K562 (cell line): Measurements from ENCODE around the gene EML6. TPM values are rescaled to one million over a fixed set of nuclear protein-coding genes. Genes with fewer than 3 reads are reported as not detected.

Experiments used
- ATAC-seq: fragments of 200-7000 bp; cut with Tn5 transposase; 3 replicates; pipeline ENCODE4 v1.9.1; 2020; ENCODE audit warnings: moderate library complexity
- BruUV-seq: library from RNA; stranded (reverse); fragments of 400-500 nt; replicated peaks from 2 replicates; lab custom pipeline; 2021; lab: Mats Ljungman, UMichigan
- CTCF ChIA-PET: fragments of 300-600 bp; formaldehyde crosslinking; extraction: SDS; loops from one replicate; lab custom pipeline; 2021; ENCODE audit warnings: low intra/inter-chr PET ratio; lab: Yijun Ruan, JAX
- POLR2A ChIA-PET: fragments of 300-600, 350-650 bp; sonication (Branson Sonifier 250); formaldehyde crosslinking; extraction: SDS; loops from one replicate; lab custom pipeline; 2021; ENCODE audit warnings: antibody characterized with exemption, inconsistent platforms; lab: Yijun Ruan, JAX
- DNase-seq, 4 experiments: peaks; one replicate each; pipeline versions ENCODE4 v3.0.0 to v3.0.0-alpha.2; 2011 to 2018; ENCODE audit warnings: low spot score in 3 of 4, mixed read lengths in 3 of 4; ENCODE audit errors: extremely low read depth in 1 of 4
- FAIRE-seq: peaks from 2 replicates; lab custom pipeline; 2011; peaks lifted over from hg19 to GRCh38; lab: Jason Lieb, UNC
- H2AFZ ChIP-seq: 2 replicates; pipeline ENCODE4 v1.6.0; 2011; ENCODE audit warnings: low read depth, low read length, control low read depth, inconsistent platforms
- H3K27ac ChIP-seq: fragments of 200-600 bp; 3 replicates; pipeline ENCODE4 v1.8.0; 2011; ENCODE audit warnings: low read depth, mild to moderate bottlenecking, control low read depth, inconsistent platforms, low read length, moderate library complexity, mixed read lengths; ENCODE audit errors: extremely low read depth
- H3K27me3 ChIP-seq, 2 experiments: fragments of 300-600 bp in 1 of 2; 2 replicates in 1 of 2; 3 replicates in 1 of 2; pipeline versions ENCODE4 v1.6.0 to v1.8.0; 2011; ENCODE audit warnings: inconsistent platforms in 2 of 2, low read length in 2 of 2, mild to moderate bottlenecking in 1 of 2, mixed read lengths in 1 of 2, moderate library complexity in 1 of 2; ENCODE audit not compliant: control insufficient read depth in 2 of 2, insufficient read depth in 2 of 2
- H3K36me3 ChIP-seq: fragments of 300-600 bp; 3 replicates; pipeline ENCODE4 v1.8.0; 2011; ENCODE audit warnings: mild to moderate bottlenecking, low read length, inconsistent platforms; ENCODE audit not compliant: control insufficient read depth, insufficient read depth
- H3K4me1 ChIP-seq, 2 experiments: fragments of 200-600 bp in 1 of 2; replicated peaks in 1 of 2; 2 replicates in 1 of 2; 3 replicates in 1 of 2; pipeline versions ENCODE4 v1.5.1 to v1.8.0; 2011; ENCODE audit warnings: inconsistent platforms in 2 of 2, low read length in 2 of 2, mild to moderate bottlenecking in 1 of 2, mixed read lengths in 1 of 2, moderate library complexity in 1 of 2; ENCODE audit not compliant: control insufficient read depth in 2 of 2, insufficient read depth in 2 of 2
- H3K4me2 ChIP-seq: 2 replicates; pipeline ENCODE4 v1.6.1; 2011; ENCODE audit warnings: low read length, control low read depth, inconsistent platforms, mixed read lengths; ENCODE audit not compliant: insufficient read depth
- H3K4me3 ChIP-seq: fragments of 200-600 bp; sonication (generic), shearing (Covaris generic); 2 replicates; pipeline ENCODE4 v1.5.1; 2016; ENCODE audit warnings: control low read depth, inconsistent platforms
- H3K79me2 ChIP-seq: fragments of 200-600 bp; 3 replicates; pipeline ENCODE4 v1.8.0; 2011; ENCODE audit warnings: low read length, inconsistent platforms; ENCODE audit not compliant: control insufficient read depth, insufficient read depth
- H3K9ac ChIP-seq, 2 experiments: 2 replicates each; pipeline versions ENCODE4 v1.6.0 to v1.6.1; 2011; ENCODE audit warnings: low read depth in 2 of 2, low read length in 2 of 2, control low read depth in 1 of 2, inconsistent platforms in 1 of 2, mild to moderate bottlenecking in 1 of 2, mixed read lengths in 1 of 2; ENCODE audit not compliant: insufficient read depth in 1 of 2
- H3K9me1 ChIP-seq: one replicate; pipeline ENCODE4 v1.6.0; 2011; ENCODE audit warnings: inconsistent platforms, mild to moderate bottlenecking, low read length, moderate library complexity; ENCODE audit not compliant: control insufficient read depth, insufficient read depth
- H3K9me3 ChIP-seq: replicated peaks from 2 replicates; pipeline ENCODE4 v1.5.1; 2011; ENCODE audit warnings: low read depth, low read length, inconsistent platforms; ENCODE audit not compliant: control insufficient read depth, insufficient read depth
- H4K20me1 ChIP-seq: replicated peaks from 2 replicates; pipeline ENCODE4 v1.6.1; 2011; ENCODE audit warnings: low read length, inconsistent platforms, mixed read lengths; ENCODE audit not compliant: control insufficient read depth, insufficient read depth
- GATA2 ChIP-seq: sonication (generic); formaldehyde crosslinking; IDR thresholded peaks from 2 replicates; pipeline ENCODE4 v1.4.0; 2020; ENCODE audit warnings: mild to moderate bottlenecking, missing genetic modification reagents
- HIVEP1 ChIP-seq: fragments of 250-450 bp; sonication (Bioruptor Pico); IDR thresholded peaks from 2 replicates; pipeline ENCODE4 v1.4.0; 2020; ENCODE audit warnings: mild to moderate bottlenecking
- PHTF2 ChIP-seq: fragments of 250-450 bp; sonication (Bioruptor Pico); IDR thresholded peaks from 2 replicates; pipeline ENCODE4 v1.5.0; 2021; ENCODE audit warnings: mild to moderate bottlenecking
- POLR2G ChIP-seq: fragments of 200-400 bp; formaldehyde crosslinking; IDR thresholded peaks from 2 replicates; pipeline ENCODE4 v1.6.1; 2017; ENCODE audit warnings: low read depth, mild to moderate bottlenecking, antibody characterized with exemption, low read length, moderate library complexity
- POLR2H ChIP-seq: IDR thresholded peaks from 2 replicates; pipeline ENCODE4 v1.6.1; 2016; ENCODE audit warnings: missing genetic modification characterization, low read depth, mild to moderate bottlenecking, control low read depth, missing compliant biosample characterization, moderate library complexity
- RBM22 ChIP-seq: fragments of 200-400 bp; formaldehyde crosslinking; IDR thresholded peaks from 2 replicates; pipeline ENCODE4 v1.6.1; 2018; ENCODE audit warnings: low read length, low read depth; ENCODE audit not compliant: poor library complexity, severe bottlenecking
- ZNF184 ChIP-seq: sonication (generic); formaldehyde crosslinking; IDR thresholded peaks from 2 replicates; pipeline ENCODE4 v1.5.0; 2020; ENCODE audit warnings: missing genetic modification reagents
- WGBS: fragments of 100-300 bp; shearing (Covaris generic); methylation state at CpG from one replicate; pipeline ENCODE4 v1.1.6; 2016; ENCODE audit warnings: low coverage, mixed read lengths; ENCODE audit not compliant: insufficient coverage; ENCODE audit errors: missing lambda C conversion rate; 5-methylcytosine and 5-hydroxymethylcytosine counted together
- in situ Hi-C: fragments of 300-500 bp; cut with MboI; formaldehyde crosslinking; loops from 4 replicates; pipeline ENCODE4 v1.15.0; 2018; ENCODE audit warnings: inconsistent platforms, mixed read lengths
- intact Hi-C: fragments of 100-400 bp; cut with micrococcal nuclease; formaldehyde crosslinking; loops from 2 replicates; pipeline ENCODE4 v1.14.2; 2022
- polyA plus RNA-seq, 8 experiments: library from polyadenylated mRNA; depleted of rRNA in 4 of 8; stranded (reverse) in 5 of 8; unstranded in 3 of 8; fragments of >200 nt; fragmentation: Nextera tagmentation in 2 of 8; fragmentation: Illumina TruSeq in 1 of 8; extraction: Ambion mirVana in 2 of 8; extraction: Trizol in 1 of 8; gene quantifications; 2 replicates each; pipeline versions ENCODE4 v1.2.1 to v1.2.3, GENCODE V29; 2011 to 2014; ENCODE audit warnings: inconsistent platforms in 1 of 8, missing spikeins in 1 of 8
- total RNA-seq, 7 experiments: library from RNA; depleted of rRNA in 6 of 7; stranded (reverse); fragments of >200 nt in 6 of 7; fragmentation: Illumina TruSeq in 2 of 7; extraction: Trizol in 2 of 7; gene quantifications; 2 replicates each; pipeline versions ENCODE4 v1.2.1 to v1.2.3, GENCODE V29; 2011 to 2021; ENCODE audit warnings: low replicate concordance in 1 of 7

EML6 gene
- total and polyA plus RNA-seq, 9 of the 15 experiments (the other 6 are each of a cell fraction or from before 2014, with no cell fraction given) = 0.07 to 0.56 (median 0.25) TPM

DNA sequence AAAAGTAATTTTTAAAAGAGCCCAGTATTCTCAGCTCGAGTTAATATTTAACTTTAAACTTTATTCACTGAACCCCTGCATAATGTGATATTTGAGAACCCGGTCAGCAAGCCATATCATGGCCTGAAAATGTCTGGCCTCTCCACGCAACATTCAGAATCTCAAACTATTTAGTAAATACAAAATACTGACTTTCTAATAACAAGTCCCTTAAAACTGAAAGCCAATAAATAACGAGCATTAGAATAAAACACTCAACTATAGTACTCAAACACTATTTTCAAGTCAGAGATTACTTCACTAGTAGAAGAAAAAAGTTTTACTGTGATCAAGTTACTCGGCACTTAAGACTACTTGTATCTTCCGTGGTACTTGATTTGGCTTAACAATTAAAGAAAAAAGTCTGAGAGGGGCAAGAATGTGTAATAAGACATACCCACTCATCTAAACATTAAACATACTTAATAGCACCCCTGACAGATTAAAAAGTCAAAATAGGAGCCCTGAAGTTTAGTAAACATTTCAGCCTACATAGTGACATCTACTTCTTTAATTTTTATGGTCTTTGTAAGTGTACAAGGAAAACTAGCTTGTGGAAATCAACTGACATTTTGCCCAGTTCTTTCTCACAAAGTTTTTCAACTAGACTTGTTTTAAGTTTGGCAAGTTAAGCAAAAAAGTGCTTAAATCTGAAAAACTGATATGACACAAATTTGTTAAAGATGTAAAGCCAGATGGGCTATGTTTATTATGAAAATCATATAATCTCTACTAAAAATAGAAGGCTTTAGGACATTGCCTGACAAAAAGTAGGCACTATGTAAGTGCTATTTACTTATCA, 288.6 kb downstream of the EML6 start:
- CTCF ChIA-PET = interaction anchor here (0.5 kb wide), 1 partner anchor 28 kb away, joined by 3 read pairs; no protein-coding TSS in a partner anchor
- FAIRE-seq (no peak), ATAC-seq (no peak), DNase-seq (no peak)
- H3K9me1 ChIP-seq = no peaks in the 10 kb centered on the region
- H2AFZ ChIP-seq = no peak overlapping the region
- H3K27ac ChIP-seq = peak overlapping the region; percentile 14; the same call in 1 of the 3 replicates
- H3K27me3 ChIP-seq = no peaks in the 10 kb centered on the region
- in situ Hi-C loops = no loop called here
- intact Hi-C loops = loop anchor here (5.0 kb wide), 1 partner anchor 110 kb away; no protein-coding TSS in a partner anchor
- no TSS peak for BruUV-seq
- peaks cover 18% of the 10 kb centered on the region for H4K20me1 ChIP-seq
- peaks cover 0 to 51% of the 10 kb centered on the region in 2 experiments; a peak in 4 of 5 replicates for H3K4me1 ChIP-seq
- no peak overlapping the region for H3K4me2 ChIP-seq
- 69% methylated on average over 6 of the region's 6 CpGs for WGBS
- peaks cover 17% of the 10 kb centered on the region for H3K36me3 ChIP-seq
- H3K4me3 ChIP-seq = no peak overlapping the region
- TF ChIP-seq POLR2G (peak; percentile 54), ZNF184 (CRISPR knock-in tag) (no peak), PHTF2 (CRISPR knock-in tag) (no peak), HIVEP1 (no peak), GATA2 (no peak), RBM22 (peak; percentile 20), POLR2H (tag) (peak; percentile 11; the same call in 1 of the 2 replicates)
- peak overlapping the region in 1 of 2 experiments; percentile 13; a peak in 1 of 4 replicates for H3K9ac ChIP-seq
- no peaks in the 10 kb centered on the region for H3K9me3 ChIP-seq
- POLR2A ChIA-PET = interaction anchor here (0.6 to 3.6 kb wide), 3 partner anchors 9 to 104 kb away, joined by 3 to 14 read pairs (median 3); no protein-coding TSS in a partner anchor
- peaks cover 100% of the 10 kb centered on the region for H3K79me2 ChIP-seq
